ENCODE data around the gene KRTAP29-1. TPM values are rescaled to one million over a fixed set of nuclear protein-coding genes. Genes with fewer than 3 reads are reported as not detected.

KRTAP29-1 gene
- total RNA-seq, 2 donors from 2014 or later, result not detected

GRCh38 chr17:41324180-41325075, 21.8 kb upstream of the KRTAP29-1 start:
- peaks cover 6 to 7% of the 10 kb centered on the region in 2 donors for H3K9me3 Mint-ChIP-seq
- peak overlapping the region; percentile 40 for H3K27ac Mint-ChIP-seq

GRCh38 chr17:41322903-41323895, 20.5 kb upstream of the KRTAP29-1 start:
- Mint-ChIP-seq H3K27me3 (ENCODE audit: low read depth) (no peaks in the 10 kb centered on the region), H3K9me3 (peaks cover 8 to 9% of the 10 kb centered on the region in 2 donors), H3K36me3 (ENCODE audit: insufficient read depth in 2 of 2) (peaks cover 7 to 8% of the 10 kb centered on the region in 2 donors), H3K4me3 (no peak overlapping the region), H3K27ac (no peak overlapping the region), H3K4me1 (ENCODE audit: low read depth) (peaks cover 25% of the 10 kb centered on the region)
- DNase-seq (no peak), ATAC-seq (replicated peaks in 1 of 2) (no peak)

More at GRCh38 chr17:41324180-41325075, 21.8 kb upstream of the KRTAP29-1 start:
- ATAC-seq (replicated peaks in 1 of 2) (peak; percentile 34 to 47), DNase-seq (no peak)
- Mint-ChIP-seq H3K4me1 (ENCODE audit: low read depth) (peaks cover 31% of the 10 kb centered on the region), H3K36me3 (ENCODE audit: insufficient read depth in 2 of 2) (peaks cover 5 to 7% of the 10 kb centered on the region in 2 donors), H3K4me3 (no peak overlapping the region), H3K27me3 (ENCODE audit: low read depth) (no peaks in the 10 kb centered on the region)

DNA sequence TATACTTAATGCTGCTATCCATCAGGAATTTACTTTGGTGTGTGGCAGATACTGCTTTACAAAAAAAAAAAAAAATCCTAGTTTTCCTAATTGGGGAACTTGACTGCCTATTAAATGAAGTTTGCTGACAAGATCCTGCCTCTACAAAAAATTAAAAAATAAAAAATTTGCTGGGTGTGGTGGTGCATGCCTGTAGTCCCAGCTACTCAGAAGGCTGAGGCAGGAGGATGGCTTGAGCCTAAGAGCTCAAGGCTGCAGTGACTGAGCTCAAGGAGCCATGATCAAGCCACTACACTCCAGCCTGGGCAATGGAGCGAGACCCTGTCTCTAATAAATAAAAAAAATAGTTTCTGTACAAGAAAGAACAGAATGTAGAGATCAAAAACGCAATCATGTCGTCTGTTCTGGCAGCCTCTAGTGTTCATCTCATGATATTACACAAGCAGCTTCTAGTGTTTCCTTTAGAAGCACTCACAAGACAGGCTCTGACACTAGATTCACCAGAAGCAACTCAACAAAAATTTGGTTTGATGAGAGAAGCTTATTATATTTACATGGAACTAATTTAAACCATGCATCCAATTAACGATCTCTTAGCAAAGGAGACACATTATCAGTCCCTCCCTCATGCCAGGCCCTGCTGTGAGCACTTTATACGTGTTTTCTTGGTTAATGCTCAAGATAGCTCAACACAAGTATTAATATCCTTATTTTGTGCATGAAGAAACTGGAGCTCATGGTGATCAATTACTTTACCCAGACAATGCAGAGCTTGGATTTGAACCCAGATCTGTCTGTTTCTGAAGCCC, 19.6 kb upstream of the KRTAP29-1 start:
- peak; percentile 57 to 60 for ATAC-seq (replicated peaks in 1 of 2)
- Mint-ChIP-seq H3K27ac (peak overlapping the region; percentile 20), H3K27me3 (ENCODE audit: low read depth) (no peaks in the 10 kb centered on the region), H3K9me3 (peaks cover 8 to 9% of the 10 kb centered on the region in 2 donors), H3K4me3 (no peak overlapping the region), H3K4me1 (ENCODE audit: low read depth) (peaks cover 23% of the 10 kb centered on the region), H3K36me3 (ENCODE audit: insufficient read depth in 2 of 2) (peaks cover 7 to 8% of the 10 kb centered on the region in 2 donors)
- DNase-seq, result no peak

GRCh38 chr17:41318231-41318630, 15.6 kb upstream of the KRTAP29-1 start:
- Mint-ChIP-seq H3K4me3 (no peak overlapping the region), H3K9me3 (peaks cover 8 to 9% of the 10 kb centered on the region in 2 donors), H3K36me3 (ENCODE audit: insufficient read depth in 2 of 2) (peaks cover 7 to 8% of the 10 kb centered on the region in 2 donors), H3K27me3 (ENCODE audit: low read depth) (no peaks in the 10 kb centered on the region), H3K4me1 (ENCODE audit: low read depth) (no peaks in the 10 kb centered on the region), H3K27ac (no peak overlapping the region)
- ATAC-seq (replicated peaks in 1 of 2) (no peak), DNase-seq (no peak)

GRCh38 chr17:41315814-41316445, 13.3 kb upstream of the KRTAP29-1 start:
- Mint-ChIP-seq H3K4me1 (ENCODE audit: low read depth) (no peaks in the 10 kb centered on the region), H3K27ac (no peak overlapping the region), H3K4me3 (no peak overlapping the region), H3K27me3 (ENCODE audit: low read depth) (no peaks in the 10 kb centered on the region), H3K9me3 (peaks cover 8 to 9% of the 10 kb centered on the region in 2 donors), H3K36me3 (ENCODE audit: insufficient read depth in 2 of 2) (peaks cover 7 to 8% of the 10 kb centered on the region in 2 donors)
- ATAC-seq (replicated peaks in 1 of 2), result no peak
- DNase-seq, result no peak

DNA sequence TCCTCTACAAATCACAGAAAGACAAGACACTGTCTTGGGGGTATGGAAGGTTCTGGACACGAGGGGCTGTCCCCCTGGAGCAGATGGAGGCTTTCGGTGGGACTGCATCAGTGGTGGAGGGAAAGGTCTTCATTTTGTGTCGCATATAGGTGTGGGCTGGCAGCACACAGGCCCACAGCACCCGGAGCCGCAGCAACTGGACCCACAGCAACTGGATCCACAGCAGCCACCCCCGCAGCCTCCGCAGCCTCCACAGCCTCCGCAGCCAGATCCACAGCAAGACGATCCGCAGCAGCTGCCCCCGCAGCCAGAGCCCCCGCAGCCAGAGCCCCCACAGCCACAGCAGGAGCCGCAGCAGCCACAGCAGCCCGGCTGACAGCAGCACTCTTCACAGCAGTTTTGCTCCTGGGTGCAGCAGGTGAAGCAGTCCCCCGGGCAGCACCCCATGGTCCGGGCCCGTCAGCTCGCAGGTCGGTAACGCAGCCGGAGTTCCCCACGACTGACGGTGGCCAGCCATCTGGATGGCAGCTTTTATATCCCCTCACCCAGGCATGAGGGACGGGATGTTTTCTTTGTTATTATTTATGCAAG, 12.6 kb upstream of the KRTAP29-1 start, which contains the start of gene KRTAP17-1:
KRTAP17-1 (minus strand) TSS at position 507 of the 591 bp plus-strand sequence; CDS start at position 447, 60 bp downstream.
- no peak for ATAC-seq (replicated peaks in 1 of 2)
- Mint-ChIP-seq H3K4me1 (ENCODE audit: low read depth) (peaks cover 4% of the 10 kb centered on the region), H3K27ac (no peak within 1 kb of the TSS), H3K27me3 (ENCODE audit: low read depth) (no peaks in the 10 kb centered on the region), H3K9me3 (peaks cover 5 to 8% of the 10 kb centered on the region in 2 donors), H3K36me3 (ENCODE audit: insufficient read depth in 2 of 2) (peaks cover 7 to 8% of the 10 kb centered on the region in 2 donors), H3K4me3 (no peak within 1 kb of the TSS)
- DNase-seq, result no peak

DNA sequence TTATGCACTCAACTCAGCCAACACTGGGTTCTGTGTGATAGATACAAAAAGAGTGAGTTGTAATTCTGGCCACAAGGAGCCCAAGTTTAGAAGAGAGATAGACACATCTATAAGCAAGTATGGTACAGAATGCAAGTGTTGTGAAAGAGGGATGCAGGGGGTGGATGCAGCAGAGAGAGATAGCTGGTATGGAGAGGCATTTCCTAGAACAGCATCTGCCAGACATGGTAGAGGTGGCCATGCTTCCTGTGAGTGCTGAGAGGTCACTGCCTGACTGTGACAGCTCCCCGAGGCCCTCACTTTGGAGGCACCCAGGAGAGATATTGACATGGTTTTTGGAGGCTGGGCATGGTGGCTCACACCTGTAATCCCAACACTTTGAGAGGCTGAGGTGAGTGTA, 8.5 kb upstream of the KRTAP29-1 start:
- Mint-ChIP-seq H3K27ac (no peak overlapping the region), H3K4me3 (no peak overlapping the region), H3K9me3 (no peaks in the 10 kb centered on the region), H3K27me3 (ENCODE audit: low read depth) (no peaks in the 10 kb centered on the region), H3K36me3 (ENCODE audit: insufficient read depth in 2 of 2) (no peaks in the 10 kb centered on the region), H3K4me1 (ENCODE audit: low read depth) (peaks cover 42% of the 10 kb centered on the region)
- DNase-seq (no peak), ATAC-seq (replicated peaks in 1 of 2) (no peak)

GRCh38 chr17:41308918-41309359, 6.3 kb upstream of the KRTAP29-1 start, which contains the start of gene KRTAP16-1:
Gene KRTAP16-1, minus strand, starts transcription at chr17:41309309. Its CDS starts 56 bp downstream, at chr17:41309253.
- Mint-ChIP-seq H3K4me3 (peak within 1 kb of the TSS; percentile 76 to 80), H3K9me3 (no peaks in the 10 kb centered on the region), H3K4me1 (ENCODE audit: low read depth) (peaks cover 42% of the 10 kb centered on the region), H3K27me3 (ENCODE audit: low read depth) (no peaks in the 10 kb centered on the region), H3K27ac (peak within 1 kb of the TSS; percentile 79), H3K36me3 (ENCODE audit: insufficient read depth in 2 of 2) (no peaks in the 10 kb centered on the region)
- ATAC-seq (replicated peaks in 1 of 2), result peak; percentile 64 to 68
- peak; percentile 38 to 44 for DNase-seq

GRCh38 chr17:41308251-41308917, 5.7 kb upstream of the KRTAP29-1 start:
- peaks cover 42% of the 10 kb centered on the region for H3K4me1 Mint-ChIP-seq (ENCODE audit: low read depth)
- DNase-seq, result peak; percentile 59 to 63
- ATAC-seq (replicated peaks in 1 of 2), result peak; percentile 88
- H3K27me3 Mint-ChIP-seq (ENCODE audit: low read depth), result no peaks in the 10 kb centered on the region
- peak overlapping the region; percentile 76 to 80 for H3K4me3 Mint-ChIP-seq
- H3K9me3 Mint-ChIP-seq, result no peaks in the 10 kb centered on the region
- peak overlapping the region; percentile 79 for H3K27ac Mint-ChIP-seq
- H3K36me3 Mint-ChIP-seq (ENCODE audit: insufficient read depth in 2 of 2), result no peaks in the 10 kb centered on the region

GRCh38 chr17:41307647-41308046, 5.0 kb upstream of the KRTAP29-1 start:
- no peak for ATAC-seq (replicated peaks in 1 of 2)

DNA sequence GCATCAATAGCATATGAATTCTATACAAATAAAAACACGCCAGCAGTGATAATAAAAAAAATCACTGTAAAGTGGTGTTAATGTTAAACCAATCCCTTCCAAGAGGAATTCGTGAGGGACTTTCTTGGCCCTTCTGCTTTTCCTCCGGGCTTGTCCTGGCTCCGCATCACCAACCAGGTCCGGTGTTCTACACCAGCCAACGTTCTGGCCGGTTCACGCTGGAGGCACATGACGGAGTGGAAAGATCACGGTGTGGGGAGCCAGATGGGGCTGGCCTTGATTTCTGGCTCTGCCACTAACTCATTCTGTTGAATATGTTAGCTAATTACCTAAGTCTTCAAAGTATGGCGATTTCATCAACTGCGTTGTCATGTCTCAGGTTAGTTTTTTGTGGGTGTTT, 1.4 kb upstream of the KRTAP29-1 start:
- H3K36me3 Mint-ChIP-seq (ENCODE audit: insufficient read depth in 2 of 2), result no peaks in the 10 kb centered on the region
- peaks cover 26% of the 10 kb centered on the region for H3K4me1 Mint-ChIP-seq (ENCODE audit: low read depth)
- H3K27me3 Mint-ChIP-seq (ENCODE audit: low read depth), result no peaks in the 10 kb centered on the region
- no peaks in the 10 kb centered on the region for H3K9me3 Mint-ChIP-seq
- DNase-seq (no peak), ATAC-seq (replicated peaks in 1 of 2) (no peak)
- no peak overlapping the region for H3K27ac Mint-ChIP-seq
- H3K4me3 Mint-ChIP-seq, result no peak overlapping the region

More at GRCh38 chr17:41307647-41308046, 5.0 kb upstream of the KRTAP29-1 start:
- Mint-ChIP-seq H3K27me3 (ENCODE audit: low read depth) (no peaks in the 10 kb centered on the region), H3K27ac (peak overlapping the region; percentile 54), H3K9me3 (no peaks in the 10 kb centered on the region), H3K4me1 (ENCODE audit: low read depth) (peaks cover 42% of the 10 kb centered on the region), H3K36me3 (ENCODE audit: insufficient read depth in 2 of 2) (no peaks in the 10 kb centered on the region), H3K4me3 (peak overlapping the region; percentile 76 to 80)
- DNase-seq, result no peak

Data from activated T-cell treated with anti-CD3 and anti-CD28 coated beads, Interleukin-2, amount 50 U/mL, for 72 hours (primary cell).